B cell (primary cell): ENCODE results near the gene ARHGEF19.

Experiments used
- EZH2 ChIP-seq: IDR thresholded peaks from 2 replicates; pipeline ENCODE4 v1.6.1; 2012; ENCODE audit warnings: borderline replicate concordance, low read depth, mild to moderate bottlenecking, moderate library complexity, low read length; ENCODE audit not compliant: insufficient read depth, poor library complexity, severe bottlenecking
- TF ChIP-seq, protein P1 (sequence below): fragments of 200-600 bp; IDR thresholded peaks from one replicate; pipeline ENCODE4 v1.8.0; 2022; ENCODE audit warnings: antibody characterized with exemption, mild to moderate bottlenecking

DNA sequence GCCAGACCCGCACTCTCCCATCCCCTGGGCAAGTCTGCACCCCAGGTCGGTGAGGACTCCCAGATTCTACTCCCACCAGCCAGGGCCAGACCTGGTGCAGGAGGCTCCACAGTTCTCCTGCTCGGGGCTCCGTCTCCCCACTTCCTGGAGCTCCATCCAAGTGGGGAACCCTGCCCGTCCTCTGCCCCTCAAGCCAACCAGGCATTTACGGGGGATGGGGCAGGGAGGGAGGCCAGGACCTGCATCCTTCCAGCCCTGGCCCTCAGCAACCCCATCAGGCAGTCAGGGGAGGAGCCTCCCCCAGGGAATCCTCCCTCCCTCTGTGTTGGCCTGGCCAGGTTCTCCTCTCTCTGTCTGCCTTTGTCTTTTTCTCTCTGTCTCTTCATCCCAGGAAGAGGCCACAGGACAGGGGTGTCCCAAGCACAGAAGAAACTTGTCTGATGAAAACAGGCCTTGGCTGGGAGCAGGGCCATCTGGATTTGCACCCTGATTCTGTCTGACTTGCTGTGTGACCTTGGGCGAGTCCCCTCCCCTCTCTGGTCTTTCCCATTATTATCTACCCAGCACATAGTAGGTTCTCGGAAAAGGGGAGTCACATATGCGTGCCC is 38.1 kb downstream of the ARHGEF19 start:
- TF ChIP-seq, protein P1, sequence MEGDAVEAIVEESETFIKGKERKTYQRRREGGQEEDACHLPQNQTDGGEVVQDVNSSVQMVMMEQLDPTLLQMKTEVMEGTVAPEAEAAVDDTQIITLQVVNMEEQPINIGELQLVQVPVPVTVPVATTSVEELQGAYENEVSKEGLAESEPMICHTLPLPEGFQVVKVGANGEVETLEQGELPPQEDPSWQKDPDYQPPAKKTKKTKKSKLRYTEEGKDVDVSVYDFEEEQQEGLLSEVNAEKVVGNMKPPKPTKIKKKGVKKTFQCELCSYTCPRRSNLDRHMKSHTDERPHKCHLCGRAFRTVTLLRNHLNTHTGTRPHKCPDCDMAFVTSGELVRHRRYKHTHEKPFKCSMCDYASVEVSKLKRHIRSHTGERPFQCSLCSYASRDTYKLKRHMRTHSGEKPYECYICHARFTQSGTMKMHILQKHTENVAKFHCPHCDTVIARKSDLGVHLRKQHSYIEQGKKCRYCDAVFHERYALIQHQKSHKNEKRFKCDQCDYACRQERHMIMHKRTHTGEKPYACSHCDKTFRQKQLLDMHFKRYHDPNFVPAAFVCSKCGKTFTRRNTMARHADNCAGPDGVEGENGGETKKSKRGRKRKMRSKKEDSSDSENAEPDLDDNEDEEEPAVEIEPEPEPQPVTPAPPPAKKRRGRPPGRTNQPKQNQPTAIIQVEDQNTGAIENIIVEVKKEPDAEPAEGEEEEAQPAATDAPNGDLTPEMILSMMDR = no peak
- no peak for TF ChIP-seq EZH2
